HepG2 (cell line): ENCODE measurements around the gene CDK3. TPM values are rescaled to one million over a fixed set of nuclear protein-coding genes. Genes with fewer than 3 reads are reported as not detected.

Source experiments
- ATAC-seq: fragments of 200-7000 bp; cut with Tn5 transposase; 3 replicates; pipeline ENCODE4 v1.9.1; 2020; ENCODE audit warnings: mild to moderate bottlenecking, moderate library complexity
- BruUV-seq: library from RNA; stranded (reverse); fragments of 400-500 nt; replicated peaks from 2 replicates; lab custom pipeline; 2021; lab: Mats Ljungman, UMichigan
- CTCF ChIA-PET: fragments of 300-600 bp; formaldehyde crosslinking; extraction: SDS; loops from one replicate; lab custom pipeline; 2021; ENCODE audit warnings: low total read pairs, inconsistent platforms, low intra/inter-chr PET ratio; lab: Yijun Ruan, JAX
- POLR2A ChIA-PET: fragments of 350-600 bp; sonication (Branson Sonifier 250); formaldehyde crosslinking; loops from one replicate; lab custom pipeline; 2020; ENCODE audit warnings: antibody characterized with exemption, inconsistent platforms; lab: Yijun Ruan, JAX
- DNase-seq: peaks from one replicate; pipeline ENCODE4 v3.0.0-alpha.2; 2015; ENCODE audit warnings: low spot score
- FAIRE-seq: peaks from 3 replicates; lab custom pipeline; 2011; peaks lifted over from hg19 to GRCh38; lab: Jason Lieb, UNC
- H2AFZ ChIP-seq: one replicate; pipeline ENCODE4 v1.6.1; 2011; ENCODE audit warnings: low read length, inconsistent platforms
- H3K27ac ChIP-seq: fragments of 300-600 bp; 3 replicates; pipeline ENCODE4 v1.8.0; 2011; ENCODE audit warnings: mixed run types, mild to moderate bottlenecking, mixed read lengths, low read length, inconsistent platforms; ENCODE audit not compliant: insufficient read depth; ENCODE audit errors: extremely low read length
- H3K27me3 ChIP-seq, 2 experiments: fragments of 200-600 bp in 1 of 2; 2 replicates in 1 of 2; 3 replicates in 1 of 2; pipeline versions ENCODE4 v1.6.0 to v1.8.0; 2011; ENCODE audit warnings: low read length in 2 of 2, mild to moderate bottlenecking in 2 of 2, moderate library complexity in 2 of 2, inconsistent platforms in 1 of 2; ENCODE audit not compliant: insufficient read depth in 2 of 2, control insufficient read depth in 1 of 2
- H3K36me3 ChIP-seq, 2 experiments: fragments of 200-600 bp in 1 of 2; replicated peaks in 1 of 2; 2 replicates in 1 of 2; 3 replicates in 1 of 2; pipeline versions ENCODE4 v1.5.1 to v1.8.0; 2011; ENCODE audit warnings: low read length in 2 of 2, inconsistent platforms in 1 of 2; ENCODE audit not compliant: insufficient read depth in 2 of 2, control insufficient read depth in 1 of 2
- H3K4me1 ChIP-seq: 2 replicates; pipeline ENCODE4 v1.5.1; 2012; ENCODE audit warnings: low read length, inconsistent platforms; ENCODE audit not compliant: insufficient read depth
- H3K4me2 ChIP-seq: 2 replicates; pipeline ENCODE4 v1.6.0; 2011; ENCODE audit warnings: low read depth, low read length, inconsistent platforms
- H3K4me3 ChIP-seq, 3 experiments: fragments of 200-600 bp in 1 of 3; sonication (generic), shearing (Covaris generic) in 1 of 3; replicated peaks in 1 of 3; 2 replicates each; pipeline ENCODE4 v1.5.1; 2011 to 2016; ENCODE audit warnings: low read length in 3 of 3, inconsistent platforms in 2 of 3, low read depth in 2 of 3, mild to moderate bottlenecking in 2 of 3, control low read depth in 1 of 3, mixed read lengths in 1 of 3; ENCODE audit not compliant: insufficient read depth in 1 of 3
- H3K79me2 ChIP-seq: one replicate; pipeline ENCODE4 v1.6.1; 2011; ENCODE audit warnings: low read length, inconsistent platforms; ENCODE audit not compliant: insufficient read depth
- H3K9ac ChIP-seq: 2 replicates; pipeline ENCODE4 v1.6.0; 2011; ENCODE audit warnings: mild to moderate bottlenecking, low read depth, low read length, inconsistent platforms; ENCODE audit not compliant: insufficient read depth
- H3K9me3 ChIP-seq: 2 replicates; pipeline ENCODE4 v1.5.1; 2012; ENCODE audit warnings: mild to moderate bottlenecking, low read length
- H4K20me1 ChIP-seq: 2 replicates; pipeline ENCODE4 v1.6.0; 2011; ENCODE audit warnings: inconsistent platforms, mild to moderate bottlenecking, low read length, moderate library complexity; ENCODE audit not compliant: insufficient read depth
- JUNB ChIP-seq: sonication (generic); formaldehyde crosslinking; IDR thresholded peaks from 2 replicates; pipeline ENCODE4 v1.8.0; 2022; ENCODE audit warnings: missing genetic modification reagents, mild to moderate bottlenecking, borderline replicate concordance
- MTF1 ChIP-seq: sonication (generic); formaldehyde crosslinking; IDR thresholded peaks from 2 replicates; pipeline ENCODE4 v1.5.0; 2020; ENCODE audit warnings: missing genetic modification reagents
- ZNF430 ChIP-seq: sonication (generic); formaldehyde crosslinking; IDR thresholded peaks from 2 replicates; pipeline ENCODE4 v1.9.0; 2021; ENCODE audit warnings: mild to moderate bottlenecking, missing genetic modification reagents
- ZNF501 ChIP-seq: sonication (generic); formaldehyde crosslinking; IDR thresholded peaks from 2 replicates; pipeline ENCODE4 v1.5.1; 2020; ENCODE audit warnings: mild to moderate bottlenecking, moderate library complexity, missing genetic modification reagents
- ZNF737 ChIP-seq: sonication (generic); formaldehyde crosslinking; IDR thresholded peaks from 2 replicates; pipeline ENCODE4 v1.5.0; 2020; ENCODE audit warnings: missing genetic modification reagents, mild to moderate bottlenecking, borderline replicate concordance
- ZNF773 ChIP-seq: sonication (generic); formaldehyde crosslinking; IDR thresholded peaks from 2 replicates; pipeline ENCODE4 v1.4.0; 2020; ENCODE audit warnings: missing genetic modification reagents, borderline replicate concordance
- WGBS: methylation state at CpG from one replicate; pipeline ENCODE4 v1.1.6; 2017; ENCODE audit warnings: low lambda C conversion rate; 5-methylcytosine and 5-hydroxymethylcytosine counted together
- in situ Hi-C: cut with HindIII; loops from 2 replicates; pipeline ENCODE4 v1.10.0; 2017; ENCODE audit warnings: low pct_unique_long_range_greater_than_20kb; ENCODE audit not compliant: extremely low pct_ligation_motif_present
- intact Hi-C: fragments of 100-400 bp; cut with micrococcal nuclease; formaldehyde crosslinking; loops from one replicate; pipeline ENCODE4 v1.10.0; 2022; ENCODE audit not compliant: unreplicated experiment
- polyA plus RNA-seq, 8 experiments: library from polyadenylated mRNA; depleted of rRNA in 3 of 8; stranded (reverse) in 7 of 8; unstranded in 1 of 8; fragments of >200 nt; fragmentation: Illumina TruSeq in 4 of 8; extraction: Trizol in 4 of 8; gene quantifications; 2 replicates each; pipeline versions ENCODE4 v1.2.1 to v1.2.3, GENCODE V29; 2011 to 2016; ENCODE audit warnings: low read depth in 4 of 8, missing spikeins in 1 of 8, mixed read lengths in 1 of 8; ENCODE audit not compliant: insufficient read depth in 1 of 8
- total RNA-seq, 5 experiments: library from RNA; depleted of rRNA; stranded (reverse); fragments of >200 nt; fragmentation: Illumina TruSeq; extraction: Trizol; gene quantifications; 2 replicates each; pipeline ENCODE4 v1.2.3, GENCODE V29; 2016; ENCODE audit warnings: low read depth in 1 of 5
- TF ChIP-seq, protein P1 (sequence below): sonication (generic); formaldehyde crosslinking; IDR thresholded peaks from 2 replicates; pipeline ENCODE4 v1.5.0; 2020; ENCODE audit warnings: mild to moderate bottlenecking, missing genetic modification reagents, borderline replicate concordance

Gene CDK3
- total and polyA plus RNA-seq, 2 of the 13 experiments (the other 11 are each of a cell fraction or from before 2014, with no cell fraction given) = 5.8 to 11.4 TPM

DNA sequence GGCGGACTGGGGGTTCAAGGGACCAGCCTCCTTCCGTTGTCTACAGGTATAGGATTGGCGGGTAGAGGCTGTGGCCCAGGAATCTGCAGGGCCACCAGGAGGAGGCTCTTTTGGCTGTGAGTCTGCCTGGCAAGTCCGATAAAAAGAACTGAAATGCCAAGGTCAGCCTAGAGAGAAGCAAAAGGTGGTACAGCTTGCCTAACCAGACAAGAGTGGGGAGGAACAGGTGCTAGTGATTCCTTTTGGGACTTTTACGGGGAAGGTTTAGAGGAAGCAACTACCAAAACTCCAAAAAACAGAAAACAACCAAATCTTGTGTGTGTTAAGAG lies 32.1 kb downstream of the CDK3 start (continued):
- TF ChIP-seq MTF1 (CRISPR knock-in tag) (no peak), ZNF737 (CRISPR knock-in tag) (0 out of 2 replicates have a peak, but pooled peaks have one; percentile 6)

DNA sequence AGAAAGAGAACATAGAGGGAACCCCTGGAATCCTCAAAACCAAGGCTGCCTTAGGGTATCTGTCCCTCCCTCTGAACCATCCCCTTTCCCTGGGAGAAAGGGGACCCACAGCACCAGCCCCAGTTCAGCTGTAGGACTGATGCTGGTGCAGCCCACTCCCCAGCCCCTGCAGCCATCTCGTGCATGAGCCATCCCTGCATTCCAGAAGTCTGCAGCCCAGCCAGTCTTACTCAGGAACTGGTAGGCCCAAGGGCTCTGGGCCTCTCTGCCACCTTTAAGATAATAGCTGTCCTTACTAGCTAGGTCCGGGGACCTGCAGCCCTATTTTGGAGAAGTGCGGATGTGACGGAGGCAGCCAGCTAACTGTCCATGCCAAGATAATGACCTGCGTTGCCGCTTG lies 32.5 kb downstream of the CDK3 start:
- no peak overlapping the region for H2AFZ ChIP-seq
- TF ChIP-seq ZNF773 (CRISPR knock-in tag) (no peak), ZNF430 (0 out of 2 replicates have a peak, but pooled peaks have one; percentile 17), JUNB (CRISPR knock-in tag) (no peak), ZNF501 (0 out of 2 replicates have a peak, but pooled peaks have one; percentile 2)
- TF ChIP-seq, protein P1, sequence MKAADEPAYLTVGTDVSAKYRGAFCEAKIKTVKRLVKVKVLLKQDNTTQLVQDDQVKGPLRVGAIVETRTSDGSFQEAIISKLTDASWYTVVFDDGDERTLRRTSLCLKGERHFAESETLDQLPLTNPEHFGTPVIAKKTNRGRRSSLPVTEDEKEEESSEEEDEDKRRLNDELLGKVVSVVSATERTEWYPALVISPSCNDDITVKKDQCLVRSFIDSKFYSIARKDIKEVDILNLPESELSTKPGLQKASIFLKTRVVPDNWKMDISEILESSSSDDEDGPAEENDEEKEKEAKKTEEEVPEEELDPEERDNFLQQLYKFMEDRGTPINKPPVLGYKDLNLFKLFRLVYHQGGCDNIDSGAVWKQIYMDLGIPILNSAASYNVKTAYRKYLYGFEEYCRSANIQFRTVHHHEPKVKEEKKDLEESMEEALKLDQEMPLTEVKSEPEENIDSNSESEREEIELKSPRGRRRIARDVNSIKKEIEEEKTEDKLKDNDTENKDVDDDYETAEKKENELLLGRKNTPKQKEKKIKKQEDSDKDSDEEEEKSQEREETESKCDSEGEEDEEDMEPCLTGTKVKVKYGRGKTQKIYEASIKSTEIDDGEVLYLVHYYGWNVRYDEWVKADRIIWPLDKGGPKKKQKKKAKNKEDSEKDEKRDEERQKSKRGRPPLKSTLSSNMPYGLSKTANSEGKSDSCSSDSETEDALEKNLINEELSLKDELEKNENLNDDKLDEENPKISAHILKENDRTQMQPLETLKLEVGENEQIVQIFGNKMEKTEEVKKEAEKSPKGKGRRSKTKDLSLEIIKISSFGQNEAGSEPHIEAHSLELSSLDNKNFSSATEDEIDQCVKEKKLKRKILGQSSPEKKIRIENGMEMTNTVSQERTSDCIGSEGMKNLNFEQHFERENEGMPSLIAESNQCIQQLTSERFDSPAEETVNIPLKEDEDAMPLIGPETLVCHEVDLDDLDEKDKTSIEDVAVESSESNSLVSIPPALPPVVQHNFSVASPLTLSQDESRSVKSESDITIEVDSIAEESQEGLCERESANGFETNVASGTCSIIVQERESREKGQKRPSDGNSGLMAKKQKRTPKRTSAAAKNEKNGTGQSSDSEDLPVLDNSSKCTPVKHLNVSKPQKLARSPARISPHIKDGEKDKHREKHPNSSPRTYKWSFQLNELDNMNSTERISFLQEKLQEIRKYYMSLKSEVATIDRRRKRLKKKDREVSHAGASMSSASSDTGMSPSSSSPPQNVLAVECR = 0 out of 2 replicates have a peak, but pooled peaks have one; percentile 8
- TF ChIP-seq, all 625 proteins: peak for 3
- FAIRE-seq (no peak), DNase-seq (no peak), ATAC-seq (peak; percentile 7)
- no peaks in the 10 kb centered on the region for H4K20me1 ChIP-seq
- ChIA-PET CTCF (no interaction called here), POLR2A (interaction anchor here (1.4 to 1.5 kb wide), 2 partner anchors 39 to 128 kb away, joined by 4 to 5 read pairs; partner anchors contain the start of gene SRP68)
- in situ Hi-C loops = no loop called here
- no peaks in the 10 kb centered on the region for H3K9me3 ChIP-seq
- 88% methylated on average over 6 of the region's 6 CpGs for WGBS
- intact Hi-C loops = no loop called here
- no peaks in the 10 kb centered on the region for H3K27me3 ChIP-seq
- peaks cover 0 to 8% of the 10 kb centered on the region in 2 experiments; a peak in 2 of 5 replicates for H3K36me3 ChIP-seq
- no peak overlapping the region for H3K4me3 ChIP-seq
- peaks cover 48% of the 10 kb centered on the region for H3K4me1 ChIP-seq
- no peak overlapping the region for H3K9ac ChIP-seq
- H3K4me2 ChIP-seq = peak overlapping the region; percentile 81; the same call in 1 of the 2 replicates
- H3K27ac ChIP-seq = no peak overlapping the region
- H3K79me2 ChIP-seq = no peaks in the 10 kb centered on the region
- BruUV-seq = no TSS peak
